Omental fat pad (tissue), 4 donors: ENCODE data around the gene DAG1. TPM values are rescaled to one million over a fixed set of nuclear protein-coding genes. Genes with fewer than 3 reads are reported as not detected.
A peak's percentile ranks its signal among the peaks of the same experiment; 100 is the strongest.

Experiments
- ATAC-seq: fragments of 150-250 bp; one replicate; pipeline ENCODE4 v1.9.1; 2016; ENCODE audit warnings: mild to moderate bottlenecking, moderate library complexity; ENCODE audit not compliant: low FRiP score
- DNase-seq: peaks from one replicate; pipeline ENCODE4 v3.0.0-alpha.2; 2019; ENCODE audit warnings: low spot score
- total RNA-seq, 4 donors: library from RNA; depleted of rRNA; stranded (reverse); fragments of >200 nt; gene quantifications; one replicate each; pipeline ENCODE4 v1.1.0, GENCODE V29; 2016
- TF ChIP-seq, protein P1 (sequence below), 3 donors: fragments of 450-650 bp; IDR thresholded peaks; one replicate each; pipeline ENCODE4 v1.5.1; 2016 to 2017; ENCODE audit warnings: antibody characterized with exemption in 3 of 3, mild to moderate bottlenecking in 3 of 3, moderate library complexity in 2 of 3

The DAG1 gene
- total RNA-seq: 10 to 100 TPM; 37.8 to 65.0 (median 44.4) TPM

DNA sequence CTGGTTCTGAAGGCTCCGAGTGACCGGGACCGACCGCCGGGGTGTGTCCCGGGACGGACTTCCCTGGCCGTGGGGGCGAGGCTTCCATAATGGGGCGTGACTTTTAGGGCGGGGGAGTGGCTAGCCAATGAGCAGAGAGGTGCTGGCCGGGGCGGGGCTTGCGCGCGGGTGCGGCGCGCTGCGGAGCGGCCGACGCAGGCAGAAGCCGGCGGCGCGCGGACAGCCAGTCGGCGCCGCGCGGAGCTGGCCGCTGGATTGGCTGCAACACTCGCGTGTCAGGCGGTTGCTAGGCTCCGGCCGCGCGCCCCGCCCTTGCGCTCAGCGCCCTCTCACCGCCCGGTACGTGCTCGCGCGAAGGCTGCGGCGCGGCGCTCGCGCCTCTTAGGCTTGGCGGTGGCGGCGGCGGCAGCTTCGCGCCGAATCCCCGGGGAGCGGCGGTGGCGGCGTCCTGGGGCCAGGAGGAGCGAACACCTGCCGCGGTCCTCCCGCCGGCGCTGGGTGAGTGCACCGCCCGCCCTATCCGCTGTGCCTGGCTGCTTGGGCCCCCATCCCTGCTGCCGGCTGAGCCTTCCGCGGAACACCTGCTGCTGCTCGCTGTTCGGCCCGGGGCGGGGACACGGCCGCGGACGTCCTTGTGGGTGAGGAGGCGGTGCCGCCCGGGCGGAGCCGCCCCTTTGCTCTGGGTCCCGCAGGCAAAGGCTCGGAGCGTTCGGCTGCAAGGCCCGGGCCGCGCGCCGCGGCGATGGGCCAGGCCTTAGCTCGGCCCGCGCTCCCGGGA, at the start of gene DAG1:
TSS of gene DAG1 (plus strand) at position 332 of the 778 bp plus-strand sequence. CDS start 40,268 bp downstream, outside the sequence.
- peak; percentile 97 for DNase-seq
- TF ChIP-seq, protein P1, sequence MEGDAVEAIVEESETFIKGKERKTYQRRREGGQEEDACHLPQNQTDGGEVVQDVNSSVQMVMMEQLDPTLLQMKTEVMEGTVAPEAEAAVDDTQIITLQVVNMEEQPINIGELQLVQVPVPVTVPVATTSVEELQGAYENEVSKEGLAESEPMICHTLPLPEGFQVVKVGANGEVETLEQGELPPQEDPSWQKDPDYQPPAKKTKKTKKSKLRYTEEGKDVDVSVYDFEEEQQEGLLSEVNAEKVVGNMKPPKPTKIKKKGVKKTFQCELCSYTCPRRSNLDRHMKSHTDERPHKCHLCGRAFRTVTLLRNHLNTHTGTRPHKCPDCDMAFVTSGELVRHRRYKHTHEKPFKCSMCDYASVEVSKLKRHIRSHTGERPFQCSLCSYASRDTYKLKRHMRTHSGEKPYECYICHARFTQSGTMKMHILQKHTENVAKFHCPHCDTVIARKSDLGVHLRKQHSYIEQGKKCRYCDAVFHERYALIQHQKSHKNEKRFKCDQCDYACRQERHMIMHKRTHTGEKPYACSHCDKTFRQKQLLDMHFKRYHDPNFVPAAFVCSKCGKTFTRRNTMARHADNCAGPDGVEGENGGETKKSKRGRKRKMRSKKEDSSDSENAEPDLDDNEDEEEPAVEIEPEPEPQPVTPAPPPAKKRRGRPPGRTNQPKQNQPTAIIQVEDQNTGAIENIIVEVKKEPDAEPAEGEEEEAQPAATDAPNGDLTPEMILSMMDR (IDR thresholded peaks at IDR 0.05): no peak
- peak; percentile 92 for ATAC-seq

DNA sequence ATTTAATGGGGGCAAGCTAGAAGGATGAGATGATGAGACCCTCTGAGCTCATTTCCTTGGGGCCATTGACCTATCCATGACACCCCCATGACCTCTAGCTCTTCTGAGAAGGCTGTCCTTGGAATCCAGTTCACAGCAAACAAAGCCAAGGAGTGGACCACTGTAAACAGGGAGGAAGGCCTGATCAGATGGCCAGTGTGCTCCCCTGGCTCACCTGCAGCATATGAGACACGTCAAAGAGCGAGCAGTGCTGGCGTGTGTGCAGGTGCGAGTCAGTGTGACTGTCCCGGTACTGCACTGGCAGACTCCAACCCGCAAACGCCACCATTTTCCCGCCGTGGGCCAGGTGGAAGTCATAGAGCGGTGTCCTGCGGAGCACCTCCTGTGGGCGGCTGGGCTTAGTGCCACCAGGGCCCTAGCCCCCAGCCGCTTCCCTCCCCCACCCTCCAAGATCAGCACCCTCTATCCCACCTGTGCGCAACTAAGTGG, 48.1 kb upstream of the DAG1 start:
- ATAC-seq (no peak), DNase-seq (no peak)
- TF ChIP-seq, protein P1 (IDR thresholded peaks at IDR 0.05): no peak

DNA sequence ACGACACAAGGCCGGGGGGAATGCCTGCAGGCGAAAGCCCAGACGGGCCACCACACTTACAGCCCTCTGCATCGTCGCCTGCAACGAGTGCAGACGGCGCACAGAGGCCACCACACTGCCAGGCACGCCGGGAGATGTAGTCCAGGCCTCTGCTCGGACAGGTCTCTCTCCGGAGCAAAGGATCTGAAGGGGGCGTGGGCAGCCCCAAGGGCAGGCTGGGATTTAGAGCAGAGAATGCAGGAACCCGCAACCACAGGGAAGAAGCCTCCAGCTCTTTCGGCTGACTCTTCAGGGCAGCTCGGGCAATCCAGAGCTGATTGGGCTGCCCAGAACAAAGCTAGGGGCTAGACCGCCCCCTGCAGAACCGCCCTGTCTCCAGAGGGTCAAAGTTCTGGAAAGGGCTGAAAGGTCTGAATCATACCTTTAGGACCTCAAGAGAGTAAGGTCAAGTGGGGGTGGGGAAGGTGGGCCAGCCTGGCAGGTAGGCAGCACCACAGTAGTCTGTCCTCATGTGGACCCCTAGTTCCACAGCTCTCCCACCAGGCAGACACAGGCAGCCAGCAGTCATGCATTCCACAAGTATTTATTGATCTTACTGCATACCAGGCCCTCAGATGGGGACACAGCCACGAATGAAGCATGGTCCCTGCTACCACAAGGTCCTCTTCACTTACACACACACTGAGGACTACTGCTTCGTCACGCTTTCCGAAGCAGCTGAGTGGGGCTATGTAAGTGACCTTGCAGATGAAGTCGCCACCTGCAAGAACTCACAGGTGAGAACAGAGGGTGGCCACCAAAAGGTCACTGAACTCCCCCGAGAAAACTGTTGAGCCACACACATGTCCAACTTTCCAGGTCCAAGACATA, 47.5 kb upstream of the DAG1 start, which contains the start of gene AMT:
TSS of gene AMT (minus strand) at position 95 of the 870 bp plus-strand sequence. CDS start at position 72, 23 bp downstream.
- DNase-seq (no peak), ATAC-seq (no peak)
- TF ChIP-seq, protein P1 (IDR thresholded peaks at IDR 0.05): no peak

DNA sequence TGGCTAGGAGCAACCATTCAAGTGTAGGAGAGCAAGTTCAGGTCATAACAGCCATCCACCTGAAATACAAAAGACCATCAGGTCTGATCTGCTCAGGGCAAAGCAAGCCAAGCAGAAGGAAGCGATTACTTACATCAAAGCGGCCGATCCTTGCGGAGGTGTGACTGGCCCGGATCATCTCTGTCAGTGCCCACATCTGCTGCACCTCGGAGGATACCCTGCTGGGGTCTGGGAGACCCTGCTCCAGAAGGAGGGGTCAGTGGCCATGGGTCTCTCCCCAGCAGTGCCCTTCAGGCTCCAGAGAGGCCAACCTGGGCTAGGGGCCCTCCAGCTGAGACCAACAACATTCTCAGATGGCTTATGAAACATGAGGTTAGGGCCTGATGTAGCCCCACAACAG, 45.3 kb upstream of the DAG1 start:
- TF ChIP-seq, protein P1 (IDR thresholded peaks at IDR 0.05): no peak
- DNase-seq (no peak), ATAC-seq (no peak)

DNA sequence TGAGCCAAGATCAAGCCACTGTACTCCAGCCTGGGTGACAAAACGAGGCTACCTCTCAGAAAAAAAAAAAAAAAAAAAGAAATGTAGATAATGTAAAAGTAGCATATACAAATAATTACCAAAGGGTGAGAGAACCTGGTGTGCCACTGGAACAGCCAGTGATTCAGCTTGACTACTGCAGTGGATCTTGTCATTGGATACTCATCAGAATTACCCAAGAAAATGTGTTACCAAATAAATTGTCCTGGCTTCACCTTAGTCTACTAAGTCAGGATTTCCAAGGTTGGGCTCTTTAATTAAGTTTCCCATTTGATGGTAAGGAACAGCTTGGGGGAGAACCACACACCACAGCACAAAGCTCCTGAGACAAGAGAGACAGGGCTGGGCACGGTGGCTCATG, 42.5 kb upstream of the DAG1 start:
- TF ChIP-seq, protein P1 (IDR thresholded peaks at IDR 0.05): no peak
- ATAC-seq (no peak), DNase-seq (no peak)

DNA sequence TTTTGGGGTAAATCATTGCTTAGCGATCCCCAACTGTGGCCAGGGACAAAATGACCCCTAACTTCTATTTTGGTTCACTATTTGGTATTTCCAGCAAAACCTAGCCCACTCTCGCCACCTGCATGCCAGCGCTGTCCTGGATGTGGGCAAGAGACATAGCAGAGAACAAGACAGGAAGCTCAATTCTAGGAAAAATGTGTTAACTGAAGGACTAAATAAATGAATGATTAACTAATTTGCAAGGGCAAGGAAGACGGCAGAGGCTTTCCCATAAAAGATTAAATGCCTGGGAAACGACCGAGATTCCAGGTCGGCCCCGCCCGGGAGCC, 41.4 kb upstream of the DAG1 start:
- DNase-seq: no peak
- TF ChIP-seq, protein P1 (IDR thresholded peaks at IDR 0.05): no peak
- ATAC-seq: peak; percentile 10
